OCI-LY3 (cell line): ENCODE results near the gene PRKCE.

ENCODE experiments used
- H2AFZ ChIP-seq: fragments of 200-600, 300-600 bp; shearing (Covaris generic); 2 replicates; pipeline ENCODE4 v1.6.0; 2014; ENCODE audit warnings: antibody characterized with exemption, low read depth, low read length
- H3K27ac ChIP-seq: fragments of 200-600, 300-600 bp; sonication (generic); 2 replicates; pipeline ENCODE4 v1.5.1; 2014; ENCODE audit warnings: mild to moderate bottlenecking, low read length, moderate library complexity, mixed read lengths
- H3K27me3 ChIP-seq: fragments of 200-600, 300-600 bp; sonication (generic); 2 replicates; pipeline ENCODE4 v1.6.1; 2014; ENCODE audit warnings: low read depth, low read length, mixed read lengths
- H3K36me3 ChIP-seq: fragments of 200-600, 300-600 bp; sonication (generic); replicated peaks from 2 replicates; pipeline ENCODE3; 2014; ENCODE audit warnings: low read depth, low read length, mixed read lengths
- H3K4me1 ChIP-seq: fragments of 300-600, 200-600 bp; sonication (generic); 2 replicates; pipeline ENCODE4 v1.6.1; 2014; ENCODE audit warnings: low read length, mixed read lengths
- H3K4me2 ChIP-seq: fragments of 200-600, 300-600 bp; sonication (generic); 2 replicates; pipeline ENCODE4 v1.6.1; 2014; ENCODE audit warnings: low read length, mixed read lengths
- H3K4me3 ChIP-seq: fragments of 300-600, 200-600 bp; sonication (generic); 2 replicates; pipeline ENCODE4 v1.5.1; 2014; ENCODE audit warnings: antibody characterized with exemption, mild to moderate bottlenecking, low read length, moderate library complexity
- H3K79me2 ChIP-seq: fragments of 300-600, 200-600 bp; shearing (Covaris generic); 2 replicates; pipeline ENCODE4 v1.6.1; 2014; ENCODE audit warnings: mild to moderate bottlenecking, low read length, mixed read lengths
- H3K9ac ChIP-seq: fragments of 300-600, 200-600 bp; shearing (Covaris generic); 2 replicates; pipeline ENCODE4 v1.6.0; 2014; ENCODE audit warnings: mild to moderate bottlenecking, low read length, moderate library complexity
- H3K9me3 ChIP-seq: fragments of 200-600, 300-600 bp; shearing (Covaris generic); 2 replicates; pipeline ENCODE4 v1.6.1; 2014; ENCODE audit warnings: low read length, mixed read lengths; ENCODE audit not compliant: insufficient read depth
- H4K20me1 ChIP-seq: fragments of 200-600, 300-600 bp; sonication (generic); 2 replicates; pipeline ENCODE4 v1.6.1; 2016; ENCODE audit warnings: low read length, mixed read lengths; ENCODE audit not compliant: insufficient read depth
- EZH2phosphoT487 ChIP-seq: fragments of 200-600 bp; shearing (Covaris generic); IDR thresholded peaks from 2 replicates; pipeline ENCODE4 v1.6.1; 2018; ENCODE audit warnings: antibody characterized with exemption, mixed run types, low read depth
- TF ChIP-seq, protein P1 (sequence below): fragments of 200-600, 300-600 bp; sonication (generic); IDR thresholded peaks from 2 replicates; pipeline ENCODE4 v1.5.1; 2014; ENCODE audit warnings: antibody characterized with exemption, low read length, low read depth

Gene PRKCE

DNA sequence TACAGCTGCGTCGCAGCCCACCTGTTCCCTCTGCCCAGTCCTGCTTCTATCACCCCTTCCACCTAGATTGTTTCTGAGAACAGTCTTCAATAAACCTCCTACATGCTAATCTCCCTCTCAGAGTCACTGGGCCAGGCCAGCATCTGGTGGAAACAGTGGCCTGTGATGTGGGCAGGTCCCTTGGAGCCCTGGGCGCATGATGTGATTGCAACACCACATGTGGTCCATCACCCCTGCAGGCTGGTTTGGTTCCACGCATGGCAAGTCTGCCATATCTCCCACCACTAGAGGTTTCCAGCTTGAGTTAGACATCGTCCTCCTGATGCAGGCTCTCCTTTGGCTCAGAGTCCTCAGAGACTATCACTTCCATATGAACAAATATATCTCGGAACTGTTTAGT lies 83.5 kb downstream of the PRKCE start:
- no peak overlapping the region for H3K9ac ChIP-seq
- H4K20me1 ChIP-seq = peaks cover 3% of the 10 kb centered on the region; the same call in 1 of the 2 replicates
- H3K27ac ChIP-seq = no peak overlapping the region
- no peaks in the 10 kb centered on the region for H3K36me3 ChIP-seq
- H3K4me1 ChIP-seq = peaks cover 7% of the 10 kb centered on the region
- H3K9me3 ChIP-seq = no peaks in the 10 kb centered on the region
- no peak overlapping the region for H3K4me3 ChIP-seq
- H3K79me2 ChIP-seq = no peaks in the 10 kb centered on the region
- no peak overlapping the region for H3K4me2 ChIP-seq
- no peak for TF ChIP-seq EZH2phosphoT487
- TF ChIP-seq, protein P1, sequence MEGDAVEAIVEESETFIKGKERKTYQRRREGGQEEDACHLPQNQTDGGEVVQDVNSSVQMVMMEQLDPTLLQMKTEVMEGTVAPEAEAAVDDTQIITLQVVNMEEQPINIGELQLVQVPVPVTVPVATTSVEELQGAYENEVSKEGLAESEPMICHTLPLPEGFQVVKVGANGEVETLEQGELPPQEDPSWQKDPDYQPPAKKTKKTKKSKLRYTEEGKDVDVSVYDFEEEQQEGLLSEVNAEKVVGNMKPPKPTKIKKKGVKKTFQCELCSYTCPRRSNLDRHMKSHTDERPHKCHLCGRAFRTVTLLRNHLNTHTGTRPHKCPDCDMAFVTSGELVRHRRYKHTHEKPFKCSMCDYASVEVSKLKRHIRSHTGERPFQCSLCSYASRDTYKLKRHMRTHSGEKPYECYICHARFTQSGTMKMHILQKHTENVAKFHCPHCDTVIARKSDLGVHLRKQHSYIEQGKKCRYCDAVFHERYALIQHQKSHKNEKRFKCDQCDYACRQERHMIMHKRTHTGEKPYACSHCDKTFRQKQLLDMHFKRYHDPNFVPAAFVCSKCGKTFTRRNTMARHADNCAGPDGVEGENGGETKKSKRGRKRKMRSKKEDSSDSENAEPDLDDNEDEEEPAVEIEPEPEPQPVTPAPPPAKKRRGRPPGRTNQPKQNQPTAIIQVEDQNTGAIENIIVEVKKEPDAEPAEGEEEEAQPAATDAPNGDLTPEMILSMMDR = no peak
- no peak overlapping the region for H2AFZ ChIP-seq
- H3K27me3 ChIP-seq = 0 out of 2 replicates have a peak, but pooled peaks cover 4% of the 10 kb centered on the region

DNA sequence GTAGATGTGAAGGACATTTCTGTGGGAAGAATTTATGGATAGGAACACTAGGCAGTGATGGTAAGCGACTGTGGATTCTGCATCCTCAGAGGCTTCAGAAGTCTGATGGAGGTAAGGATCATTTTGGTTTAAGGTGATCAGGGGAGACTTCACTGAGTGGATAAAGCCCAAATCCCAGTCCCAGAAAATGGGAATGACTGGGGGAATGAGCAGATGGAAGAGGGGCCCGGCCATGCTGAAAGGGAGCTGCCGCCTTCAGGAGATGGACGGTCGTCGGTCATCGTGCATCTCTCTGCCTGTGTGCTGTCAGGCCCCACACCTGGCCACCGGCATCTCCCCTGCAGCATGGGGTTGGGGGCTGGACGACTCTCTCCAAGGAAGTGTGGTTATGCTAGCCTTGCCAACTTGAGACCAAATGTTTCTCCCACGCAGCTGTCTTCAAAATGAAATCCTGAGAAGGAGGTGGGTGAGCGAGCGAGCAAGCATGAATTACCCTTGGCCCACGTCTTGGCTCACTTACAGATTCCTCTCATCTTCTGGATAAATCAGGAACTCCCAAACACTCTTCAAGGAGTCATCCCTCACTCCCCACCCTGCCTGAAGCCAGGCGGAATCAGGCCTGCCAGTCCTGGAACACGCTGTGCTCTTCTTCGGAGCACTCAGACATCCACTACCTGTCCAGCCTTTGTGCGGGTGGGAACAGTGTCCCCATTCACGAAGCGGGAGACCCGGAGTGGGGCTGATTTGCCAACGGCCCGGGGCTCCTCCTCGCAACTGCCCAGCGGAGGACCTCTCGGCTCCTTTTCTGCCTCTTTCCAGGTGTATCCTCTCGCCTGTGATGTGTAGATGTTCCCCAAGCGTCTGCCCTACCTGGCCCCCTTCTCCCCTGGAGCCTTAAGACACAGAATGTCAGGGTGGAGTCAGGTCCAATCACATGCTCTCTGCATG lies 85.6 kb downstream of the PRKCE start:
- H3K4me1 ChIP-seq = no peaks in the 10 kb centered on the region
- H3K27me3 ChIP-seq = 0 out of 2 replicates have a peak, but pooled peaks cover 4% of the 10 kb centered on the region
- no peak overlapping the region for H3K9ac ChIP-seq
- peaks cover 3% of the 10 kb centered on the region; the same call in 1 of the 2 replicates for H4K20me1 ChIP-seq
- TF ChIP-seq EZH2phosphoT487 = no peak
- TF ChIP-seq, protein P1 = no peak
- no peak overlapping the region for H3K4me2 ChIP-seq
- no peaks in the 10 kb centered on the region for H3K9me3 ChIP-seq
- H3K79me2 ChIP-seq = no peaks in the 10 kb centered on the region
- H3K4me3 ChIP-seq = no peak overlapping the region
- H3K36me3 ChIP-seq = no peaks in the 10 kb centered on the region
- no peak overlapping the region for H3K27ac ChIP-seq
- no peak overlapping the region for H2AFZ ChIP-seq

DNA sequence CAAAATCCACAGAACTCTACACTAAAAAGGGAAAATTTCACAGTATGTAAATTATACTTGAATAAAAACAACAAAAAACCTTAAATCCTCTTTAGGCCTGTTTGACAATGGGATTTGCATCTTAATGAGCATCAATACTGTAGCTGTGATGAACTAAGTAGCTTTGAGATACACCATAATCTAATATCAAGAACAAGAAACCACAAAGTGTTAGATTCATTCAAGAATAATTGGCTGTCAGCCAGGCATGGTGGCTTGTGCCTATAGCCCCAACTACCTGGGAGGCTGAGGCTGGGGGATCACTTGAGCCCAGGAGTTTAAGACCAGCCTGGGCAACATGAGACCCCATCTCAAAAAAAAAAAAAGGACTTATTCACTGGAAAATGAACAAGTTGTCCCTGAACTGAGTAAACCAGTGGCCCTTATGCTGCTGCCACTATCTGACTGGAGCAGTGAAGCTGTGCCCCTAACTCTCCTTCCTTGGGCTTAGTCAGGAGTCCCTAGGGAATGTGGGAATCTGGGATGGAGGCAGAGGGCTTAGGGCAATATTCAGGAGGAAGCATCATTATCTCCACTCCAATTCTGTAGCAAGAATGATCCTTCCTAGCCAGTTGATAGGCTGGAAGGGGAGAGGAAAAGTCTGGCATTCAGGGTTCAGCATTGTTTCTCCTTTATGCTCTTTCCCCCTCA lies 88.5 kb downstream of the PRKCE start:
- H3K4me2 ChIP-seq = no peak overlapping the region
- no peak for TF ChIP-seq EZH2phosphoT487
- H4K20me1 ChIP-seq = peaks cover 3% of the 10 kb centered on the region; the same call in 1 of the 2 replicates
- H3K4me3 ChIP-seq = no peak overlapping the region
- H3K27me3 ChIP-seq = 0 out of 2 replicates have a peak, but pooled peaks cover 4% of the 10 kb centered on the region
- H3K36me3 ChIP-seq = no peaks in the 10 kb centered on the region
- H3K4me1 ChIP-seq = no peaks in the 10 kb centered on the region
- no peak overlapping the region for H2AFZ ChIP-seq
- no peak overlapping the region for H3K27ac ChIP-seq
- no peaks in the 10 kb centered on the region for H3K79me2 ChIP-seq
- H3K9me3 ChIP-seq = no peaks in the 10 kb centered on the region
- H3K9ac ChIP-seq = no peak overlapping the region

DNA sequence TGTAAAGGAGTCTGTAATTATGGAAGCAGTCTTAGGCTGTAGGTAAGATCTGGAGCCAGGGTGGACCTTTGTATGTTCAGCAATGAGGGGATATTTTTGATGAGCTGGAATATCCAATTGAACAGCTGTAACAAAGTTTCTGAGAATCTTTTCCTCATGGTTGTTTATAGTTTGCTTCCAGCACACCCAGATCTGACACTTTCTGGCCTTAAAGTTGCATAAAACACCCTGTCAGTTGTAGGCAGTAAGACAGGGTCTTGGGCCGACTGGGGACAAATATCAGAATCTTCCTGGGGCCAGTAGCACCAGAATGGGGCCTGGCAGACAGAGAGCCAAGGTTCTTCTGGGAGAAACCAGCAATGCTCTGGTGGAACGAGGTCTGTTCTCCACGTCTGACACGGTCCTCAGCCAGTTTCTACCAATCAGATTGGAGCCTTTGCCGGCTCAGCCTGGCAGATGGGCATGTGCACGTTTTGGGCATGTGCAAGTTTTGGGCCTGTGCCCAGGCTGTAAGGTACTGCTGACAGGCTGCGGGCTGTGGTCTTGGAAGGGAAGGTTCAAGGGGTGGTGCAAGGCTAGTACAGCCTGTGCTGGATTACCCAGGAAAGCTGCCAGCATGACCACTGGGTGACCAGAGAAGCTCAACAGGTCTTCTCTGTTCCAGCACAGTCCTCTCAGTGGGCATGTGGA lies 89.8 kb downstream of the PRKCE start:
- H3K27ac ChIP-seq = no peak overlapping the region
- no peak overlapping the region for H2AFZ ChIP-seq
- H3K27me3 ChIP-seq = 0 out of 2 replicates have a peak, but pooled peaks cover 2% of the 10 kb centered on the region
- H3K9me3 ChIP-seq = no peaks in the 10 kb centered on the region
- no peaks in the 10 kb centered on the region for H3K79me2 ChIP-seq
- no peak for TF ChIP-seq EZH2phosphoT487
- TF ChIP-seq, protein P1 = no peak
- H3K4me3 ChIP-seq = no peak overlapping the region
- no peaks in the 10 kb centered on the region for H3K4me1 ChIP-seq
- no peak overlapping the region for H3K4me2 ChIP-seq
- no peaks in the 10 kb centered on the region for H3K36me3 ChIP-seq
- H3K9ac ChIP-seq = no peak overlapping the region
- H4K20me1 ChIP-seq = peaks cover 3% of the 10 kb centered on the region; the same call in 1 of the 2 replicates
